IMR-90 (cell line): ENCODE data around the gene CDYL2. TPM values are rescaled to one million over a fixed set of nuclear protein-coding genes. Genes with fewer than 3 reads are reported as not detected.

Experiments
- ATAC-seq: fragments of 200-7000 bp; cut with Tn5 transposase; 2 replicates; pipeline ENCODE4 v1.9.1; 2020; ENCODE audit warnings: low read depth, mild to moderate bottlenecking, moderate library complexity
- BruUV-seq: library from RNA; stranded (reverse); fragments of 400-500 nt; replicated peaks from 2 replicates; lab custom pipeline; 2021; lab: Mats Ljungman, UMichigan
- CTCF ChIA-PET: fragments of 300-600 bp; formaldehyde crosslinking; extraction: SDS; loops from one replicate; lab custom pipeline; 2021; ENCODE audit warnings: antibody characterized with exemption; lab: Yijun Ruan, JAX
- POLR2A ChIA-PET: fragments of 300-600 bp; sonication (Branson Sonifier 250); formaldehyde crosslinking; loops from one replicate; lab custom pipeline; 2022; ENCODE audit warnings: antibody characterized with exemption; ENCODE audit not compliant: unreplicated experiment; lab: Charles Lee
- DNase-seq: peaks from one replicate; pipeline ENCODE4 v3.0.0; 2013
- H2AFZ ChIP-seq: replicated peaks from 2 replicates; pipeline ENCODE3; 2013; ENCODE audit warnings: low read length, mild to moderate bottlenecking; ENCODE audit not compliant: poor library complexity
- H2AK5ac ChIP-seq: 2 replicates; pipeline ENCODE4 v1.6.1; 2013; ENCODE audit warnings: low read depth, low read length, inconsistent platforms
- H2AK9ac ChIP-seq: replicated peaks from 2 replicates; pipeline ENCODE3; 2013; ENCODE audit warnings: mild to moderate bottlenecking, low read depth, low read length, moderate library complexity; ENCODE audit not compliant: poor library complexity
- H2BK120ac ChIP-seq: 2 replicates; pipeline ENCODE4 v1.6.1; 2013; ENCODE audit warnings: low read depth, low read length, inconsistent platforms
- H2BK15ac ChIP-seq: 3 replicates; pipeline ENCODE4 v1.6.1; 2013; ENCODE audit warnings: low read depth, low read length, inconsistent platforms
- H2BK20ac ChIP-seq: 2 replicates; pipeline ENCODE4 v1.6.1; 2013; ENCODE audit warnings: low read depth, mild to moderate bottlenecking, inconsistent platforms, low read length, moderate library complexity
- H2BK5ac ChIP-seq: 2 replicates; pipeline ENCODE4 v1.6.1; 2013; ENCODE audit warnings: mild to moderate bottlenecking, low read depth, low read length, inconsistent platforms; ENCODE audit not compliant: poor library complexity, severe bottlenecking
- H3K14ac ChIP-seq: replicated peaks from 2 replicates; pipeline ENCODE4 v1.6.1; 2013; ENCODE audit warnings: low read depth, low read length, inconsistent platforms
- H3K18ac ChIP-seq: 2 replicates; pipeline ENCODE4 v1.6.1; 2013; ENCODE audit warnings: low read depth, low read length, control low read depth
- H3K23ac ChIP-seq: 2 replicates; pipeline ENCODE4 v1.6.1; 2013; ENCODE audit warnings: low read depth, low read length, inconsistent platforms
- H3K27ac ChIP-seq: 2 replicates; pipeline ENCODE4 v1.5.1; 2013; ENCODE audit warnings: mild to moderate bottlenecking, control low read depth, low read length; ENCODE audit not compliant: insufficient read depth
- H3K27me3 ChIP-seq: 2 replicates; pipeline ENCODE4 v1.6.1; 2013; ENCODE audit warnings: low read length; ENCODE audit not compliant: control insufficient read depth, insufficient read depth
- H3K36me3 ChIP-seq: 2 replicates; pipeline ENCODE4 v1.6.1; 2013; ENCODE audit warnings: low read length, mixed read lengths; ENCODE audit not compliant: control insufficient read depth, insufficient read depth
- H3K4ac ChIP-seq: 2 replicates; pipeline ENCODE4 v1.6.1; 2013; ENCODE audit warnings: low read depth, low read length, inconsistent platforms
- H3K4me1 ChIP-seq: 2 replicates; pipeline ENCODE4 v1.6.1; 2013; ENCODE audit warnings: low read length, mixed read lengths; ENCODE audit not compliant: control insufficient read depth, insufficient read depth
- H3K4me2 ChIP-seq: 2 replicates; pipeline ENCODE4 v1.6.1; 2013; ENCODE audit warnings: low read depth, mild to moderate bottlenecking, control low read depth, low read length, moderate library complexity
- H3K4me3 ChIP-seq: 2 replicates; pipeline ENCODE4 v1.5.1; 2013; ENCODE audit warnings: low read depth, mild to moderate bottlenecking, control low read depth, low read length, moderate library complexity; ENCODE audit not compliant: insufficient read depth
- H3K56ac ChIP-seq: 2 replicates; pipeline ENCODE4 v1.6.1; 2013; ENCODE audit warnings: low read length, inconsistent platforms; ENCODE audit not compliant: insufficient read depth; ENCODE audit errors: extremely low read depth
- H3K79me1 ChIP-seq, 2 experiments: 2 replicates each; pipeline ENCODE4 v1.6.1; 2013; ENCODE audit warnings: low read length in 2 of 2, inconsistent platforms in 1 of 2, low read depth in 1 of 2
- H3K9ac ChIP-seq: 2 replicates; pipeline ENCODE4 v1.6.1; 2013; ENCODE audit warnings: low read depth, low read length, control low read depth
- H3K9me1 ChIP-seq: 2 replicates; pipeline ENCODE4 v1.6.1; 2013; ENCODE audit warnings: low read length, inconsistent platforms; ENCODE audit not compliant: insufficient read depth
- H3K9me3 ChIP-seq: 2 replicates; pipeline ENCODE4 v1.6.1; 2013; ENCODE audit warnings: low read length; ENCODE audit not compliant: control insufficient read depth, insufficient read depth
- H4K20me1 ChIP-seq: 2 replicates; pipeline ENCODE4 v1.6.1; 2013; ENCODE audit warnings: low read length, inconsistent platforms; ENCODE audit not compliant: insufficient read depth
- H4K5ac ChIP-seq: 2 replicates; pipeline ENCODE4 v1.6.1; 2013; ENCODE audit warnings: mild to moderate bottlenecking, low read depth, low read length, control low read depth
- H4K8ac ChIP-seq, 2 experiments: 2 replicates each; pipeline ENCODE4 v1.6.1; 2013; ENCODE audit warnings: low read depth in 2 of 2, low read length in 2 of 2, control low read depth in 1 of 2, inconsistent platforms in 1 of 2
- H4K91ac ChIP-seq: 2 replicates; pipeline ENCODE4 v1.6.1; 2013; ENCODE audit warnings: low read depth, low read length, inconsistent platforms; ENCODE audit not compliant: insufficient read depth
- BHLHE40 ChIP-seq: fragments of 150-350 bp; IDR thresholded peaks from 2 replicates; pipeline ENCODE4 v1.6.1; 2016; ENCODE audit warnings: mild to moderate bottlenecking, low read depth, low read length
- CEBPB ChIP-seq: IDR thresholded peaks from 2 replicates; pipeline ENCODE4 v1.6.1; 2012; ENCODE audit warnings: low read depth, low read length, improper control_type of control experiment
- MAFK ChIP-seq: IDR thresholded peaks from 2 replicates; pipeline ENCODE4 v1.6.1; 2012; ENCODE audit warnings: low read depth, low read length, improper control_type of control experiment
- MXI1 ChIP-seq: IDR thresholded peaks from 2 replicates; pipeline ENCODE4 v1.6.1; 2012; ENCODE audit warnings: low read depth, mild to moderate bottlenecking, low read length, moderate library complexity, borderline replicate concordance
- NFE2L2 ChIP-seq: fragments of 150-350 bp; IDR thresholded peaks from 2 replicates; pipeline ENCODE4 v1.6.1; 2016; ENCODE audit warnings: low read depth, mild to moderate bottlenecking, low read length
- RAD21 ChIP-seq: IDR thresholded peaks from 2 replicates; pipeline ENCODE4 v1.6.1; 2012; ENCODE audit warnings: low read length, improper control_type of control experiment
- RCOR1 ChIP-seq: IDR thresholded peaks from 2 replicates; pipeline ENCODE4 v1.6.1; 2012; ENCODE audit warnings: mild to moderate bottlenecking, low read length, improper control_type of control experiment; ENCODE audit not compliant: insufficient replicate concordance
- WGBS, 2 experiments: methylation state at CpG; one replicate each; pipeline versions ENCODE4 v1.1.5 to v1.1.7; 2013; ENCODE audit warnings: missing lambda C conversion rate in 2 of 2; ENCODE audit not compliant: insufficient read length in 1 of 2; ENCODE audit errors: extremely low coverage in 2 of 2; 5-methylcytosine and 5-hydroxymethylcytosine counted together
- dilution Hi-C: fragments of 300-500 bp; cut with HindIII; formaldehyde crosslinking; loops from one replicate; pipeline ENCODE4 v1.14.3; 2018; ENCODE audit warnings: low sequenced_read_pairs; ENCODE audit not compliant: unreplicated experiment
- in situ Hi-C: fragments of 300-500 bp; cut with MboI; formaldehyde crosslinking; loops from 3 replicates; pipeline ENCODE4 v1.14.3; 2019; ENCODE audit warnings: low sequenced_read_pairs, inconsistent platforms, mixed read lengths
- intact Hi-C: fragments of 100-400 bp; cut with micrococcal nuclease; formaldehyde crosslinking; loops from 2 replicates; pipeline ENCODE4 v1.10.0; 2022
- polyA plus RNA-seq, 3 experiments: library from polyadenylated mRNA; depleted of rRNA; stranded (reverse); fragments of >200 nt; gene quantifications; 2 replicates each; pipeline ENCODE4 v1.2.3, GENCODE V29; 2012; ENCODE audit warnings: low replicate concordance in 1 of 3
- total RNA-seq: library from RNA; depleted of rRNA; stranded (reverse); fragments of >200 nt; gene quantifications from 2 replicates; pipeline ENCODE4 v1.2.3, GENCODE V29; 2012
- TF ChIP-seq, protein P1 (sequence below): fragments of 150-350 bp; IDR thresholded peaks from 2 replicates; pipeline ENCODE4 v1.6.1; 2016; ENCODE audit warnings: low read depth, mild to moderate bottlenecking, low read length, moderate library complexity, borderline replicate concordance
- TF ChIP-seq, protein P2 (sequence below): conservative IDR thresholded peaks from 2 replicates; pipeline ENCODE4 v1.5.1; 2012; ENCODE audit warnings: mild to moderate bottlenecking, low read depth, low read length, improper control_type of control experiment

Gene CDYL2
- total and polyA plus RNA-seq, 2 of the 4 experiments (the other 2 are of a cell fraction): 1.2 to 3.9 TPM

DNA sequence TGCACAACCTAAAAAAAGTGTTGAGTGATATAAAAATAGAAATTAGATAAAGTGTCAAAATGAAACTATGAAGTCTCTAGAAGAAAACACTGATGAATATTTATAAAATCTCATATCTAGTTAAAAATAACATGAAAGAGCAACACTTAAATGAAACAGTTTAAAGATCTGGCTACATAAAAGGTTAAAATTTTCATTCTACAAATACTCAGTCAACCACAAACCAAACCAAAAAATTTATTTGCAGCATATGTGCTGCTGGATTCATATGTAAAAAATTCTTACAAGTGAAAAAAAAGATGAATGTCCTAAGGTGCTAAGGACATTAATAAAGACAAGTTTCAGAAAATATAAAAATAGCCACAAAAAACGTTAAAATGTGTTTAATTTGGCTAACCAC is 22.6 kb upstream of the CDYL2 start:
- H2BK15ac ChIP-seq: no peak overlapping the region
- dilution Hi-C loops (no loop called here), in situ Hi-C loops (no loop called here), intact Hi-C loops (loop anchor here (5.0 kb wide), 1 partner anchor 300 kb away; no protein-coding TSS in a partner anchor)
- H3K27me3 ChIP-seq: no peaks in the 10 kb centered on the region
- no peak overlapping the region for H3K9ac ChIP-seq
- H2AFZ ChIP-seq: no peak overlapping the region
- no peak overlapping the region for H3K18ac ChIP-seq
- no peak overlapping the region for H2AK9ac ChIP-seq
- H2BK5ac ChIP-seq: no peak overlapping the region
- H4K8ac ChIP-seq: no peak overlapping the region
- H3K4me3 ChIP-seq: no peak overlapping the region
- no peak overlapping the region for H2AK5ac ChIP-seq
- H2BK120ac ChIP-seq: no peak overlapping the region
- no peaks in the 10 kb centered on the region for H3K79me1 ChIP-seq
- no peak overlapping the region for H2BK20ac ChIP-seq
- no peak overlapping the region for H3K4me2 ChIP-seq
- no peak overlapping the region for H3K56ac ChIP-seq
- ATAC-seq: no peak
- no CpG with 5 or more reads among the region's 1 CpG for WGBS, 2 experiments
- no peak overlapping the region for H3K14ac ChIP-seq
- no peaks in the 10 kb centered on the region for H4K20me1 ChIP-seq
- no peak for TF ChIP-seq BHLHE40
- TF ChIP-seq RAD21: no peak
- TF ChIP-seq MAFK: no peak
- TF ChIP-seq, protein P1, sequence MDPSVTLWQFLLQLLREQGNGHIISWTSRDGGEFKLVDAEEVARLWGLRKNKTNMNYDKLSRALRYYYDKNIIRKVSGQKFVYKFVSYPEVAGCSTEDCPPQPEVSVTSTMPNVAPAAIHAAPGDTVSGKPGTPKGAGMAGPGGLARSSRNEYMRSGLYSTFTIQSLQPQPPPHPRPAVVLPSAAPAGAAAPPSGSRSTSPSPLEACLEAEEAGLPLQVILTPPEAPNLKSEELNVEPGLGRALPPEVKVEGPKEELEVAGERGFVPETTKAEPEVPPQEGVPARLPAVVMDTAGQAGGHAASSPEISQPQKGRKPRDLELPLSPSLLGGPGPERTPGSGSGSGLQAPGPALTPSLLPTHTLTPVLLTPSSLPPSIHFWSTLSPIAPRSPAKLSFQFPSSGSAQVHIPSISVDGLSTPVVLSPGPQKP: no peak
- no peak for TF ChIP-seq NFE2L2
- no peak for TF ChIP-seq CEBPB
- no peak for TF ChIP-seq MXI1
- TF ChIP-seq, protein P2, sequence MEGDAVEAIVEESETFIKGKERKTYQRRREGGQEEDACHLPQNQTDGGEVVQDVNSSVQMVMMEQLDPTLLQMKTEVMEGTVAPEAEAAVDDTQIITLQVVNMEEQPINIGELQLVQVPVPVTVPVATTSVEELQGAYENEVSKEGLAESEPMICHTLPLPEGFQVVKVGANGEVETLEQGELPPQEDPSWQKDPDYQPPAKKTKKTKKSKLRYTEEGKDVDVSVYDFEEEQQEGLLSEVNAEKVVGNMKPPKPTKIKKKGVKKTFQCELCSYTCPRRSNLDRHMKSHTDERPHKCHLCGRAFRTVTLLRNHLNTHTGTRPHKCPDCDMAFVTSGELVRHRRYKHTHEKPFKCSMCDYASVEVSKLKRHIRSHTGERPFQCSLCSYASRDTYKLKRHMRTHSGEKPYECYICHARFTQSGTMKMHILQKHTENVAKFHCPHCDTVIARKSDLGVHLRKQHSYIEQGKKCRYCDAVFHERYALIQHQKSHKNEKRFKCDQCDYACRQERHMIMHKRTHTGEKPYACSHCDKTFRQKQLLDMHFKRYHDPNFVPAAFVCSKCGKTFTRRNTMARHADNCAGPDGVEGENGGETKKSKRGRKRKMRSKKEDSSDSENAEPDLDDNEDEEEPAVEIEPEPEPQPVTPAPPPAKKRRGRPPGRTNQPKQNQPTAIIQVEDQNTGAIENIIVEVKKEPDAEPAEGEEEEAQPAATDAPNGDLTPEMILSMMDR: no peak
- no peak for TF ChIP-seq RCOR1
- no peaks in the 10 kb centered on the region for H3K9me1 ChIP-seq
- ChIA-PET POLR2A (no interaction called here), CTCF (interaction anchor here (1.7 kb wide), 1 partner anchor 300 kb away, joined by 7 read pairs; no protein-coding TSS in a partner anchor)
- no peak overlapping the region for H4K91ac ChIP-seq
- no peak overlapping the region for H3K23ac ChIP-seq
- no peaks in the 10 kb centered on the region for H3K9me3 ChIP-seq
- H3K4me1 ChIP-seq: no peaks in the 10 kb centered on the region
- no peak overlapping the region for H3K4ac ChIP-seq
- no peak overlapping the region for H4K5ac ChIP-seq
- no TSS peak for BruUV-seq
- H3K27ac ChIP-seq: no peak overlapping the region
- no peak for DNase-seq
- H3K36me3 ChIP-seq: no peaks in the 10 kb centered on the region
